DOHH2 (cell line): ENCODE measurements around the gene INCENP.

Experiments used
- H3F3A ChIP-seq: fragments of 200-600 bp; sonication (generic), shearing (Covaris generic); 2 replicates; pipeline ENCODE4 v1.6.0; 2016; ENCODE audit warnings: antibody characterized with exemption, mild to moderate bottlenecking; ENCODE audit not compliant: control insufficient read depth, insufficient read depth
- H3K27ac ChIP-seq: fragments of 200-600 bp; sonication (generic); 2 replicates; pipeline ENCODE4 v1.5.1; 2014; ENCODE audit warnings: low read depth, mild to moderate bottlenecking, low read length, moderate library complexity
- H3K27me3 ChIP-seq: fragments of 200-600 bp; sonication (generic); 2 replicates; pipeline ENCODE4 v1.6.1; 2014; ENCODE audit warnings: mild to moderate bottlenecking, low read length, mixed read lengths; ENCODE audit not compliant: control insufficient read depth
- H3K36me3 ChIP-seq: fragments of 200-600 bp; sonication (generic); 2 replicates; pipeline ENCODE4 v1.6.1; 2014; ENCODE audit warnings: mild to moderate bottlenecking, low read length, moderate library complexity, mixed read lengths; ENCODE audit not compliant: control insufficient read depth
- H3K4me1 ChIP-seq: fragments of 200-600 bp; sonication (generic); 2 replicates; pipeline ENCODE4 v1.6.1; 2014; ENCODE audit warnings: mild to moderate bottlenecking, low read length, mixed read lengths; ENCODE audit not compliant: control insufficient read depth
- H3K4me2 ChIP-seq: fragments of 200-600 bp; sonication (generic); 2 replicates; pipeline ENCODE4 v1.6.0; 2014; ENCODE audit warnings: mild to moderate bottlenecking, low read length, moderate library complexity
- H3K4me3 ChIP-seq: fragments of 200-600 bp; sonication (generic); 2 replicates; pipeline ENCODE4 v1.5.1; 2014; ENCODE audit warnings: mild to moderate bottlenecking, low read length, mixed read lengths
- H3K79me2 ChIP-seq: fragments of 200-600 bp; sonication (generic); 2 replicates; pipeline ENCODE4 v1.6.1; 2014; ENCODE audit warnings: mild to moderate bottlenecking, low read length, mixed read lengths; ENCODE audit not compliant: control insufficient read depth
- H3K9me2 ChIP-seq: fragments of 200-600 bp; sonication (generic); replicated peaks from 2 replicates; pipeline ENCODE4 v1.6.1; 2014; ENCODE audit warnings: mild to moderate bottlenecking, low read length, mixed read lengths; ENCODE audit not compliant: control insufficient read depth
- H3K9me3 ChIP-seq: fragments of 200-600 bp; sonication (generic); 2 replicates; pipeline ENCODE4 v1.6.1; 2014; ENCODE audit warnings: antibody characterized with exemption, low read length, mixed read lengths; ENCODE audit not compliant: control insufficient read depth, insufficient read depth
- H4K20me1 ChIP-seq: fragments of 200-600 bp; sonication (generic); 2 replicates; pipeline ENCODE4 v1.6.0; 2014; ENCODE audit warnings: low read depth, mild to moderate bottlenecking, antibody characterized with exemption, low read length, moderate library complexity; ENCODE audit not compliant: control insufficient read depth, insufficient read depth
- CTCF ChIP-seq: fragments of 200-600 bp; sonication (generic); IDR thresholded peaks from one replicate; pipeline ENCODE4 v1.5.1; 2014; ENCODE audit warnings: antibody characterized with exemption, mild to moderate bottlenecking, low read depth, low read length; ENCODE audit not compliant: poor library complexity, severe bottlenecking
- EZH2phosphoT487 ChIP-seq: fragments of 200-600 bp; sonication (generic); IDR thresholded peaks from 2 replicates; pipeline ENCODE4 v1.6.1; 2017; ENCODE audit warnings: borderline replicate concordance, mild to moderate bottlenecking, antibody characterized with exemption, low read length, moderate library complexity, mixed read lengths

The INCENP gene

GRCh38 chr11:62108971-62109404, 14.8 kb upstream of the INCENP start:
- Histone ChIP-seq H3K4me3 (no peak overlapping the region), H3K27ac (no peak overlapping the region), H3K9me2 (no peaks in the 10 kb centered on the region), H3K36me3 (no peaks in the 10 kb centered on the region), H3K79me2 (no peaks in the 10 kb centered on the region), H3K4me1 (peaks cover 9% of the 10 kb centered on the region), H3K4me2 (no peak overlapping the region), H4K20me1 (0 out of 2 replicates have a peak, but pooled peaks cover 3% of the 10 kb centered on the region), H3K9me3 (no peaks in the 10 kb centered on the region), H3F3A (no peaks in the 10 kb centered on the region), H3K27me3 (peaks cover 12% of the 10 kb centered on the region; the same call in 1 of the 2 replicates)
- TF ChIP-seq CTCF: no peak
- no peak for TF ChIP-seq EZH2phosphoT487

GRCh38 chr11:62115085-62115694, 8.6 kb upstream of the INCENP start:
- Histone ChIP-seq H3K4me2 (no peak overlapping the region), H3K4me1 (peaks cover 16% of the 10 kb centered on the region), H3K27me3 (no peaks in the 10 kb centered on the region), H3K9me3 (no peaks in the 10 kb centered on the region), H3K27ac (no peak overlapping the region), H3K9me2 (no peaks in the 10 kb centered on the region), H3K79me2 (no peaks in the 10 kb centered on the region), H3K4me3 (no peak overlapping the region), H3F3A (no peaks in the 10 kb centered on the region), H4K20me1 (no peaks in the 10 kb centered on the region), H3K36me3 (no peaks in the 10 kb centered on the region)
- TF ChIP-seq CTCF (no peak), EZH2phosphoT487 (no peak)

GRCh38 chr11:62116451-62116850, 7.4 kb upstream of the INCENP start:
- no peaks in the 10 kb centered on the region for H3K79me2 ChIP-seq
- no peaks in the 10 kb centered on the region for H3K9me3 ChIP-seq
- no peak overlapping the region for H3K4me2 ChIP-seq
- no peaks in the 10 kb centered on the region for H4K20me1 ChIP-seq
- H3K36me3 ChIP-seq: no peaks in the 10 kb centered on the region
- H3K4me3 ChIP-seq: no peak overlapping the region
- H3K27ac ChIP-seq: no peak overlapping the region
- TF ChIP-seq EZH2phosphoT487 (no peak), CTCF (no peak)
- H3F3A ChIP-seq: no peaks in the 10 kb centered on the region
- no peaks in the 10 kb centered on the region for H3K27me3 ChIP-seq
- no peaks in the 10 kb centered on the region for H3K9me2 ChIP-seq
- peaks cover 16% of the 10 kb centered on the region for H3K4me1 ChIP-seq
